HepG2 (cell line): ENCODE measurements around the gene FAM177B. TPM values are rescaled to one million over a fixed set of nuclear protein-coding genes. Genes with fewer than 3 reads are reported as not detected.

ENCODE experiments used
- BORCS8-MEF2B ChIP-seq: sonication (generic); formaldehyde crosslinking; IDR thresholded peaks from 2 replicates; pipeline ENCODE4 v1.8.0; 2022; ENCODE audit warnings: mild to moderate bottlenecking, missing genetic modification reagents
- MED8 ChIP-seq: sonication (generic); formaldehyde crosslinking; IDR thresholded peaks from 2 replicates; pipeline ENCODE4 v1.8.1; 2023; ENCODE audit warnings: mild to moderate bottlenecking, missing genetic modification reagents; ENCODE audit not compliant: insufficient replicate concordance
- NFIC ChIP-seq: IDR thresholded peaks from 2 replicates; pipeline ENCODE4 v1.6.1; 2012; ENCODE audit warnings: mild to moderate bottlenecking, low read length, inconsistent platforms
- SIX4 ChIP-seq: sonication (generic); formaldehyde crosslinking; IDR thresholded peaks from 2 replicates; pipeline ENCODE4 v1.4.0; 2020; ENCODE audit warnings: missing genetic modification reagents
- SYNCRIP ChIP-seq: fragments of 200-400 bp; formaldehyde crosslinking; IDR thresholded peaks from 2 replicates; pipeline ENCODE4 v1.6.1; 2018; ENCODE audit warnings: mild to moderate bottlenecking, low read depth, low read length; ENCODE audit not compliant: insufficient read depth
- TAF1 ChIP-seq: sonication (generic); formaldehyde crosslinking; IDR thresholded peaks from 2 replicates; pipeline ENCODE4 v1.4.0; 2020; ENCODE audit warnings: missing genetic modification reagents
- ZNF10 ChIP-seq: sonication (generic); formaldehyde crosslinking; IDR thresholded peaks from 2 replicates; pipeline ENCODE4 v1.4.0; 2020; ENCODE audit warnings: mild to moderate bottlenecking, low read depth, missing genetic modification reagents, borderline replicate concordance
- ZNF367 ChIP-seq: sonication (generic); formaldehyde crosslinking; IDR thresholded peaks from 2 replicates; pipeline ENCODE4 v1.4.0; 2020; ENCODE audit warnings: missing genetic modification reagents, borderline replicate concordance
- polyA plus RNA-seq, 8 experiments: library from polyadenylated mRNA; depleted of rRNA in 3 of 8; stranded (reverse) in 7 of 8; unstranded in 1 of 8; fragments of >200 nt; fragmentation: Illumina TruSeq in 4 of 8; extraction: Trizol in 4 of 8; gene quantifications; 2 replicates each; pipeline versions ENCODE4 v1.2.1 to v1.2.3, GENCODE V29; 2011 to 2016; ENCODE audit warnings: low read depth in 4 of 8, missing spikeins in 1 of 8, mixed read lengths in 1 of 8; ENCODE audit not compliant: insufficient read depth in 1 of 8
- total RNA-seq, 5 experiments: library from RNA; depleted of rRNA; stranded (reverse); fragments of >200 nt; fragmentation: Illumina TruSeq; extraction: Trizol; gene quantifications; 2 replicates each; pipeline ENCODE4 v1.2.3, GENCODE V29; 2016; ENCODE audit warnings: low read depth in 1 of 5
- TF ChIP-seq, protein P1 (sequence below): sonication (generic); formaldehyde crosslinking; IDR thresholded peaks from 2 replicates; pipeline ENCODE4 v1.4.0; 2020; ENCODE audit warnings: missing genetic modification reagents
- TF ChIP-seq, protein P2 (sequence below): sonication (generic); formaldehyde crosslinking; IDR thresholded peaks from 2 replicates; pipeline ENCODE4; 2020; ENCODE audit warnings: missing genetic modification reagents, mild to moderate bottlenecking, borderline replicate concordance
- TF ChIP-seq, protein P3 (sequence below): sonication (generic); formaldehyde crosslinking; IDR thresholded peaks from 2 replicates; pipeline ENCODE4 v1.5.0; 2020; ENCODE audit warnings: missing genetic modification reagents, mild to moderate bottlenecking, borderline replicate concordance
- TF ChIP-seq, protein P4 (sequence below): IDR thresholded peaks from 2 replicates; pipeline ENCODE4 v1.6.1; 2016; ENCODE audit warnings: missing compliant biosample characterization, missing genetic modification reagents, borderline replicate concordance
- TF ChIP-seq, protein P5 (sequence below): sonication (generic); formaldehyde crosslinking; IDR thresholded peaks from 2 replicates; pipeline ENCODE4 v1.5.0; 2020; ENCODE audit warnings: missing genetic modification reagents, mild to moderate bottlenecking, borderline replicate concordance
- TF ChIP-seq, protein P6 (sequence below): sonication (generic); formaldehyde crosslinking; IDR thresholded peaks from 2 replicates; pipeline ENCODE4 v1.4.0; 2020; ENCODE audit warnings: missing genetic modification reagents
- TF ChIP-seq, protein P7 (sequence below): sonication (generic); formaldehyde crosslinking; IDR thresholded peaks from 2 replicates; pipeline ENCODE4 v1.4.0; 2020; ENCODE audit warnings: missing genetic modification reagents

The FAM177B gene
- total and polyA plus RNA-seq, 2 of the 13 experiments (the other 11 are each of a cell fraction or from before 2014, with no cell fraction given): 0.05 TPM; not detected in 1

DNA sequence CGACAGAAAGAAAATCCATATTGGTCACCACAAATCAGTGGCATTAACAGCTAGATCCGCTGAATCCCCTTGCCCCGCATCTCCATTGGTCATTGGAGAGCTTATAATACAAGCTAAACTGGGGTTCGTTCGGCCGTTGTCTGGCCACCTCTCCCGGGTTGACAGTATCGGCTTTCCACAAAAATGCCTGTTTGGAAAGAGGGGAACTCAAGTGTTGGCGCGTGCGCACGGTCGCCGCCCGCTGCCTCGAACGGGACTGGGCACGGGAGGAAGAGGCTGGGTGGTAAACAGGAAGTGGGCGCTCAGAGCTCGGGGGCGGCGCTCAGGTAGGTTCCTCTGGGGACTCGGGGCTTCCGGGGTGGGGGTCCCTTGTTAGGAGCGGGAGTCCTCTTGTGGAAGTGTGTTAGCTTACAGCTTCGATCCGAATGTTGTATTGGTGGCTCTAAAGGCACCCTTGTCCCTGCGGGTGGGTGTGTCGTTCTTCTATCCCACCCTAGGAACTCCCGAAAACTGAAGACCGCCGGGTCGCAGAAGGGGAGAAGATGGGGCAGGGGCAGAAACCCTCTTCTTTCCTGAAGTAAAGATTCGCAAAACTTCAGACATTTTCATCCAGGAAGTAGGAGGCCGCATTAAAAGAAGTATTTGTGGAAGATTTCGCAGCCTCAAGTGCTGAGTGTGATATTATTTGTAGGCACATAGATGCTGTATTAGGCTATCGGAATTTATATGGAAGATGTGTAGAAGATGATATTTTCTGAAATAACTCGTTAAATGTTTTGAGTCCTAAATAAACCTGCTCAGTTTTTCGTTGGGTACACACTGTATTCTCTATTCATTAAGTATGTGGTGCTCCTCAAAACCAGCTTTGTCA, 23.7 kb upstream of the FAM177B start (continued):
- TF ChIP-seq, protein P1, sequence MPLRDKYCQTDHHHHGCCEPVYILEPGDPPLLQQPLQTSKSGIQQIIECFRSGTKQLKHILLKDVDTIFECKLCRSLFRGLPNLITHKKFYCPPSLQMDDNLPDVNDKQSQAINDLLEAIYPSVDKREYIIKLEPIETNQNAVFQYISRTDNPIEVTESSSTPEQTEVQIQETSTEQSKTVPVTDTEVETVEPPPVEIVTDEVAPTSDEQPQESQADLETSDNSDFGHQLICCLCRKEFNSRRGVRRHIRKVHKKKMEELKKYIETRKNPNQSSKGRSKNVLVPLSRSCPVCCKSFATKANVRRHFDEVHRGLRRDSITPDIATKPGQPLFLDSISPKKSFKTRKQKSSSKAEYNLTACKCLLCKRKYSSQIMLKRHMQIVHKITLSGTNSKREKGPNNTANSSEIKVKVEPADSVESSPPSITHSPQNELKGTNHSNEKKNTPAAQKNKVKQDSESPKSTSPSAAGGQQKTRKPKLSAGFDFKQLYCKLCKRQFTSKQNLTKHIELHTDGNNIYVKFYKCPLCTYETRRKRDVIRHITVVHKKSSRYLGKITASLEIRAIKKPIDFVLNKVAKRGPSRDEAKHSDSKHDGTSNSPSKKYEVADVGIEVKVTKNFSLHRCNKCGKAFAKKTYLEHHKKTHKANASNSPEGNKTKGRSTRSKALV (CRISPR knock-in tag): no peak
- TF ChIP-seq SIX4 (no peak), NFIC (0 out of 2 replicates have a peak, but pooled peaks have one; percentile 4), ZNF10 (CRISPR knock-in tag) (no peak), ZNF367 (no peak), BORCS8-MEF2B (no peak), SYNCRIP (no peak), TAF1 (CRISPR knock-in tag) (peak; percentile 58; the same call in 1 of the 2 replicates), MED8 (CRISPR knock-in tag) (no peak)
- TF ChIP-seq, protein P2, sequence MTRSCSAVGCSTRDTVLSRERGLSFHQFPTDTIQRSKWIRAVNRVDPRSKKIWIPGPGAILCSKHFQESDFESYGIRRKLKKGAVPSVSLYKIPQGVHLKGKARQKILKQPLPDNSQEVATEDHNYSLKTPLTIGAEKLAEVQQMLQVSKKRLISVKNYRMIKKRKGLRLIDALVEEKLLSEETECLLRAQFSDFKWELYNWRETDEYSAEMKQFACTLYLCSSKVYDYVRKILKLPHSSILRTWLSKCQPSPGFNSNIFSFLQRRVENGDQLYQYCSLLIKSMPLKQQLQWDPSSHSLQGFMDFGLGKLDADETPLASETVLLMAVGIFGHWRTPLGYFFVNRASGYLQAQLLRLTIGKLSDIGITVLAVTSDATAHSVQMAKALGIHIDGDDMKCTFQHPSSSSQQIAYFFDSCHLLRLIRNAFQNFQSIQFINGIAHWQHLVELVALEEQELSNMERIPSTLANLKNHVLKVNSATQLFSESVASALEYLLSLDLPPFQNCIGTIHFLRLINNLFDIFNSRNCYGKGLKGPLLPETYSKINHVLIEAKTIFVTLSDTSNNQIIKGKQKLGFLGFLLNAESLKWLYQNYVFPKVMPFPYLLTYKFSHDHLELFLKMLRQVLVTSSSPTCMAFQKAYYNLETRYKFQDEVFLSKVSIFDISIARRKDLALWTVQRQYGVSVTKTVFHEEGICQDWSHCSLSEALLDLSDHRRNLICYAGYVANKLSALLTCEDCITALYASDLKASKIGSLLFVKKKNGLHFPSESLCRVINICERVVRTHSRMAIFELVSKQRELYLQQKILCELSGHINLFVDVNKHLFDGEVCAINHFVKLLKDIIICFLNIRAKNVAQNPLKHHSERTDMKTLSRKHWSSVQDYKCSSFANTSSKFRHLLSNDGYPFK: no peak; the same call in 1 of the 2 replicates
- TF ChIP-seq, protein P3, sequence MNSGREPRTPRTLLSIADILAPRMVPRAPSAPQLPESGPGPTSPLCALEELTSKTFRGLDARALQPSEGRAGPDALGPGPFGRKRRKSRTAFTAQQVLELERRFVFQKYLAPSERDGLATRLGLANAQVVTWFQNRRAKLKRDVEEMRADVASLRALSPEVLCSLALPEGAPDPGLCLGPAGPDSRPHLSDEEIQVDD (CRISPR knock-in tag): no peak
- TF ChIP-seq, protein P4, sequence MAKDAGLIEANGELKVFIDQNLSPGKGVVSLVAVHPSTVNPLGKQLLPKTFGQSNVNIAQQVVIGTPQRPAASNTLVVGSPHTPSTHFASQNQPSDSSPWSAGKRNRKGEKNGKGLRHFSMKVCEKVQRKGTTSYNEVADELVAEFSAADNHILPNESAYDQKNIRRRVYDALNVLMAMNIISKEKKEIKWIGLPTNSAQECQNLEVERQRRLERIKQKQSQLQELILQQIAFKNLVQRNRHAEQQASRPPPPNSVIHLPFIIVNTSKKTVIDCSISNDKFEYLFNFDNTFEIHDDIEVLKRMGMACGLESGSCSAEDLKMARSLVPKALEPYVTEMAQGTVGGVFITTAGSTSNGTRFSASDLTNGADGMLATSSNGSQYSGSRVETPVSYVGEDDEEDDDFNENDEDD (CRISPR knock-in tag): peak; percentile 64; the same call in 1 of the 2 replicates
- TF ChIP-seq, protein P5, sequence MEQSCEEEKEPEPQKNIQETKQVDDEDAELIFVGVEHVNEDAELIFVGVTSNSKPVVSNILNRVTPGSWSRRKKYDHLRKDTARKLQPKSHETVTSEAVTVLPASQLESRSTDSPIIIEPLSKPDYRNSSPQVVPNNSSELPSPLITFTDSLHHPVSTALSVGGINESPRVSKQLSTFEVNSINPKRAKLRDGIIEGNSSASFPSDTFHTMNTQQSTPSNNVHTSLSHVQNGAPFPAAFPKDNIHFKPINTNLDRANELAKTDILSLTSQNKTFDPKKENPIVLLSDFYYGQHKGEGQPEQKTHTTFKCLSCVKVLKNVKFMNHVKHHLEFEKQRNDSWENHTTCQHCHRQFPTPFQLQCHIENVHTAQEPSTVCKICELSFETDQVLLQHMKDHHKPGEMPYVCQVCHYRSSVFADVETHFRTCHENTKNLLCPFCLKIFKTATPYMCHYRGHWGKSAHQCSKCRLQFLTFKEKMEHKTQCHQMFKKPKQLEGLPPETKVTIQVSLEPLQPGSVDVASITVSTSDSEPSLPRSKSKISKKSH: no peak
- TF ChIP-seq, protein P6, sequence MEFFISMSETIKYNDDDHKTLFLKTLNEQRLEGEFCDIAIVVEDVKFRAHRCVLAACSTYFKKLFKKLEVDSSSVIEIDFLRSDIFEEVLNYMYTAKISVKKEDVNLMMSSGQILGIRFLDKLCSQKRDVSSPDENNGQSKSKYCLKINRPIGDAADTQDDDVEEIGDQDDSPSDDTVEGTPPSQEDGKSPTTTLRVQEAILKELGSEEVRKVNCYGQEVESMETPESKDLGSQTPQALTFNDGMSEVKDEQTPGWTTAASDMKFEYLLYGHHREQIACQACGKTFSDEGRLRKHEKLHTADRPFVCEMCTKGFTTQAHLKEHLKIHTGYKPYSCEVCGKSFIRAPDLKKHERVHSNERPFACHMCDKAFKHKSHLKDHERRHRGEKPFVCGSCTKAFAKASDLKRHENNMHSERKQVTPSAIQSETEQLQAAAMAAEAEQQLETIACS (CRISPR knock-in tag): no peak
- TF ChIP-seq, protein P7, sequence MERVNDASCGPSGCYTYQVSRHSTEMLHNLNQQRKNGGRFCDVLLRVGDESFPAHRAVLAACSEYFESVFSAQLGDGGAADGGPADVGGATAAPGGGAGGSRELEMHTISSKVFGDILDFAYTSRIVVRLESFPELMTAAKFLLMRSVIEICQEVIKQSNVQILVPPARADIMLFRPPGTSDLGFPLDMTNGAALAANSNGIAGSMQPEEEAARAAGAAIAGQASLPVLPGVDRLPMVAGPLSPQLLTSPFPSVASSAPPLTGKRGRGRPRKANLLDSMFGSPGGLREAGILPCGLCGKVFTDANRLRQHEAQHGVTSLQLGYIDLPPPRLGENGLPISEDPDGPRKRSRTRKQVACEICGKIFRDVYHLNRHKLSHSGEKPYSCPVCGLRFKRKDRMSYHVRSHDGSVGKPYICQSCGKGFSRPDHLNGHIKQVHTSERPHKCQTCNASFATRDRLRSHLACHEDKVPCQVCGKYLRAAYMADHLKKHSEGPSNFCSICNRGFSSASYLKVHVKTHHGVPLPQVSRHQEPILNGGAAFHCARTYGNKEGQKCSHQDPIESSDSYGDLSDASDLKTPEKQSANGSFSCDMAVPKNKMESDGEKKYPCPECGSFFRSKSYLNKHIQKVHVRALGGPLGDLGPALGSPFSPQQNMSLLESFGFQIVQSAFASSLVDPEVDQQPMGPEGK: peak; percentile 67
